CD4-positive, alpha-beta T cell (primary cell): Measurements from ENCODE around the gene RYR3. TPM values are rescaled to one million over a fixed set of nuclear protein-coding genes. Genes with fewer than 3 reads are reported as not detected.

ENCODE experiments used
- ATAC-seq: fragments of 200-7000 bp; cut with Tn5 transposase; one replicate; pipeline ENCODE4 v1.10.0; 2022; ENCODE audit warnings: mild to moderate bottlenecking; ENCODE audit not compliant: poor library complexity
- CTCF ChIA-PET: fragments of 350-600 bp; sonication (Branson Sonifier 250); formaldehyde crosslinking; loops from one replicate; lab custom pipeline; 2021; ENCODE audit warnings: antibody characterized with exemption, inconsistent platforms; lab: Charles Lee
- POLR2A ChIA-PET: fragments of 350-600 bp; sonication (Branson Sonifier 250); formaldehyde crosslinking; loops from one replicate; lab custom pipeline; 2021; ENCODE audit warnings: antibody characterized with exemption, inconsistent platforms; lab: Charles Lee
- DNase-seq, 14 experiments: peaks; one replicate each; pipeline ENCODE4 v3.0.0-alpha.2; 2013 to 2020; ENCODE audit warnings: mixed read lengths in 2 of 14
- H3K27ac ChIP-seq, 2 donors: one replicate each; pipeline versions ENCODE4 v1.5.1 to v1.7.0; 2013; ENCODE audit warnings: low read length in 2 of 2, low read depth in 1 of 2, mild to moderate bottlenecking in 1 of 2
- H3K27me3 ChIP-seq, 2 experiments: 1 replicate in 1 of 2; 2 replicates in 1 of 2; pipeline versions ENCODE4 v1.6.1 to v1.7.0; 2013; ENCODE audit warnings: low read length in 2 of 2, control low read depth in 1 of 2, mild to moderate bottlenecking in 1 of 2, moderate library complexity in 1 of 2; ENCODE audit not compliant: insufficient read depth in 2 of 2, control insufficient read depth in 1 of 2
- H3K36me3 ChIP-seq: one replicate; pipeline ENCODE4 v1.6.1; 2013; ENCODE audit warnings: low read length, control low read depth; ENCODE audit not compliant: insufficient read depth
- H3K4me1 ChIP-seq: one replicate; pipeline ENCODE4 v1.6.1; 2013; ENCODE audit warnings: low read length, control low read depth; ENCODE audit not compliant: insufficient read depth
- H3K4me3 ChIP-seq: one replicate; pipeline ENCODE4 v1.5.1; 2013; ENCODE audit warnings: mild to moderate bottlenecking, low read length, moderate library complexity
- H3K9me3 ChIP-seq, 2 experiments: 1 replicate in 1 of 2; 2 replicates in 1 of 2; pipeline versions ENCODE4 v1.6.1 to v1.7.0; 2013; ENCODE audit warnings: low read length in 2 of 2, mild to moderate bottlenecking in 2 of 2, control low read depth in 1 of 2, moderate library complexity in 1 of 2; ENCODE audit not compliant: control insufficient read depth in 1 of 2, insufficient read depth in 1 of 2
- H3K27ac Mint-ChIP-seq: one replicate; pipeline ENCODE4 v1.8.0; 2020; ENCODE audit warnings: mixed read lengths
- H3K27me3 Mint-ChIP-seq: one replicate; pipeline ENCODE4 v1.8.0; 2021; ENCODE audit warnings: mixed read lengths
- H3K36me3 Mint-ChIP-seq: one replicate; pipeline ENCODE4 v1.8.0; 2021; ENCODE audit warnings: low read depth, mixed read lengths
- H3K4me1 Mint-ChIP-seq: one replicate; pipeline ENCODE4 v1.8.0; 2021; ENCODE audit warnings: low read depth, mixed read lengths
- H3K4me3 Mint-ChIP-seq: one replicate; pipeline ENCODE4 v1.8.0; 2020; ENCODE audit warnings: mild to moderate bottlenecking, mixed read lengths
- H3K9me3 Mint-ChIP-seq: one replicate; pipeline ENCODE4 v1.8.0; 2020; ENCODE audit warnings: mixed read lengths
- intact Hi-C, 2 experiments: fragments of 100-400 bp; cut with DNase I in 1 of 2; cut with micrococcal nuclease in 1 of 2; formaldehyde crosslinking; loops; one replicate each; pipeline versions ENCODE4 v1.15.1 to v1.9.0; 2023 to 2025; cut with DNase I, micrococcal nuclease
- total RNA-seq, 174 experiments: library from RNA in 2 of 174; stranded (reverse) in 2 of 174; gene quantifications; one replicate each; pipeline ENCODE4 v1.2.3 and lab custom pipeline; 2021 to 2026
- TF ChIP-seq, protein P1 (sequence below): fragments of 200-600 bp; IDR thresholded peaks from one replicate; pipeline ENCODE4 v1.8.0; 2022; ENCODE audit warnings: antibody characterized with exemption, mild to moderate bottlenecking

The RYR3 gene
- total RNA-seq, 2 experiments from 2014 or later = not detected

DNA sequence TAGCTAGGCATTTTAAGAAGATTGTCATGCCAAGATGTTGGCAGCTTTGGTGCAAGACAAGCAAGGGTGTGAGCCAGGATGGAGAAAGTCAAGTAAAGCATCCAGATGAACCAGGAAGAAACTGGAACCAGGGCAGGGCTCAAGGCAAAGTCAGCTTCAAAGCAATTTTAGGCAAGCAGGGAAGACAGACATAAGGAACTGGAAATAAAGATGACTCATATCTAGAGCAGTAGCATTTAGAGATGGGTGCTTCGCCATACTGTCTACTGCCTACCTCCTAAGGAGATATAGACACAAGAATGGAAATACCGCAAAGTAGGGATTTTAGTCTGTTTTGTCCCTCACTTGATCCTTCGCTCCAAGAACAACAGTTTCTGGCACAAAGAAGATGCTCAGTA, 59.9 kb downstream of the RYR3 start:
- Histone ChIP-seq H3K27me3 (no peaks in the 10 kb centered on the region), H3K36me3 (no peaks in the 10 kb centered on the region), H3K4me1 (no peaks in the 10 kb centered on the region), H3K9me3 (no peaks in the 10 kb centered on the region), H3K4me3 (no peak overlapping the region), H3K27ac (no peak overlapping the region)
- Mint-ChIP-seq H3K4me3 (no peak overlapping the region), H3K9me3 (no peaks in the 10 kb centered on the region), H3K27ac (no peak overlapping the region), H3K4me1 (no peaks in the 10 kb centered on the region), H3K27me3 (peaks cover 31% of the 10 kb centered on the region), H3K36me3 (no peaks in the 10 kb centered on the region)
- CTCF ChIA-PET = no interaction called here
- no peak for DNase-seq
- no peak for ATAC-seq
- POLR2A ChIA-PET = no interaction called here
- TF ChIP-seq, protein P1, sequence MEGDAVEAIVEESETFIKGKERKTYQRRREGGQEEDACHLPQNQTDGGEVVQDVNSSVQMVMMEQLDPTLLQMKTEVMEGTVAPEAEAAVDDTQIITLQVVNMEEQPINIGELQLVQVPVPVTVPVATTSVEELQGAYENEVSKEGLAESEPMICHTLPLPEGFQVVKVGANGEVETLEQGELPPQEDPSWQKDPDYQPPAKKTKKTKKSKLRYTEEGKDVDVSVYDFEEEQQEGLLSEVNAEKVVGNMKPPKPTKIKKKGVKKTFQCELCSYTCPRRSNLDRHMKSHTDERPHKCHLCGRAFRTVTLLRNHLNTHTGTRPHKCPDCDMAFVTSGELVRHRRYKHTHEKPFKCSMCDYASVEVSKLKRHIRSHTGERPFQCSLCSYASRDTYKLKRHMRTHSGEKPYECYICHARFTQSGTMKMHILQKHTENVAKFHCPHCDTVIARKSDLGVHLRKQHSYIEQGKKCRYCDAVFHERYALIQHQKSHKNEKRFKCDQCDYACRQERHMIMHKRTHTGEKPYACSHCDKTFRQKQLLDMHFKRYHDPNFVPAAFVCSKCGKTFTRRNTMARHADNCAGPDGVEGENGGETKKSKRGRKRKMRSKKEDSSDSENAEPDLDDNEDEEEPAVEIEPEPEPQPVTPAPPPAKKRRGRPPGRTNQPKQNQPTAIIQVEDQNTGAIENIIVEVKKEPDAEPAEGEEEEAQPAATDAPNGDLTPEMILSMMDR = no peak
- intact Hi-C loops = no loop called here

DNA sequence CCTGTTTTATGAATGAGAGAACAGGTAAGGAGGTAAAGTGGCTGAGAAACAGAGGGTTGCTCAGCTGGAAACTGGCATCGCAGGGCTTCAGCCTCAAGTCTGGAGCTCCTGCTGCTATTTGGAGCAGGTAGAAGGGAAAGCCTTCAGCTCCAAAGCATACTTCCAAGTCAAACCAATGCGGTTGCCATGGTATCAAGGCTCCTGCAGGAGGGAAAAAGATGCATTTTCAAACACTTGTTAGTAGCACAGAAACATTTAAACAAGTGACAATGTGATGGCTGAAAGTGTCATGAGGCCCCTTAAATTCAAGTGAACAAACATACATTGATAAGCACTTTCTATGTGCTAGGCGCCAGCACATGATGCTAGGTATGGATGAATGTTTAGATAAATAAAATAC, 60.4 kb downstream of the RYR3 start:
- Mint-ChIP-seq H3K4me1 (no peaks in the 10 kb centered on the region), H3K27me3 (peaks cover 32% of the 10 kb centered on the region), H3K4me3 (no peak overlapping the region), H3K36me3 (no peaks in the 10 kb centered on the region), H3K9me3 (no peaks in the 10 kb centered on the region), H3K27ac (no peak overlapping the region)
- TF ChIP-seq, protein P1 = no peak
- Histone ChIP-seq H3K4me1 (no peaks in the 10 kb centered on the region), H3K9me3 (no peaks in the 10 kb centered on the region), H3K4me3 (no peak overlapping the region), H3K27ac (no peak overlapping the region), H3K27me3 (no peaks in the 10 kb centered on the region), H3K36me3 (no peaks in the 10 kb centered on the region)
- intact Hi-C loops = no loop called here
- DNase-seq = no peak
- ChIA-PET POLR2A (no interaction called here), CTCF (no interaction called here)
- ATAC-seq = no peak

DNA sequence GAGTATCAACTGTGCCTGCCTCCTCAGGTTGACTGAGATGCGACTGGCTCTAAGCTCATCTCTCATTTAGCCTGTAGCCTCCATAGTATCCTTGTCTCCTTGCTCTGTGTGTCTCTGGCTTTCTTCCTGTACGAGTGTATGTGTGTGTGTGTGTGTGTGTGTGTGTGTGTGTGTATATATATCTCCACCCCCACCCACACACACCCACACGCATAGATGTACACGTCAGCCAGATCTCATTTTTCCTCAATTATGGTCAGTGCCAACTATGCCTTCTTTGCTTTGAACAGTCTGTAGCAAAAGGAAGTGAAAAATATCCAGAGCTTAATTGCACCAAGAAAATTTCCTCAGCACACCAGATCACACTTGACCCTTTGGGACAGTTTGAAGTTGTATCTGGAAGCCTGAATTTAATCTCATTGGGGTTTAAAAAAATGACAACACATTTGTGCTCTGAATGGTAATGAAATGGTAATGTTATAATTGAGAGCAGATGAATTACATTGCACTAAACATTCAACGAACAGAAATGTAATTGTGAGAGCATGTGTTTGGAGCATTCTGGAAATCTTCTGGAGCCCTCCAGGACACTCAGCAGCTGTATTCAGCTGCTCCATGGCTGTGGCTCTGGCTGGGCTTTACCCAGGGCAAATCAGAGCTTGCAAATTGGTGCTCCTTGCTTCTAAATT, 63.6 kb downstream of the RYR3 start:
- Mint-ChIP-seq H3K9me3 (no peaks in the 10 kb centered on the region), H3K27me3 (peaks cover 40% of the 10 kb centered on the region), H3K27ac (no peak overlapping the region), H3K4me3 (no peak overlapping the region), H3K4me1 (no peaks in the 10 kb centered on the region), H3K36me3 (no peaks in the 10 kb centered on the region)
- H3K9me3 ChIP-seq = no peaks in the 10 kb centered on the region
- TF ChIP-seq, protein P1 = no peak
- ATAC-seq (no peak), DNase-seq (no peak)
- H3K27ac ChIP-seq = no peak overlapping the region
- no peak overlapping the region for H3K4me3 ChIP-seq
- POLR2A ChIA-PET = no interaction called here
- no peaks in the 10 kb centered on the region for H3K27me3 ChIP-seq
- CTCF ChIA-PET = no interaction called here
- H3K4me1 ChIP-seq = no peaks in the 10 kb centered on the region
- no peaks in the 10 kb centered on the region for H3K36me3 ChIP-seq
- intact Hi-C loops = no loop called here
